RWPE2 (cell line): ENCODE measurements around the gene PFKFB4.

Source experiments
- ATAC-seq: fragments of 200-7000 bp; cut with Tn5 transposase; 3 replicates; pipeline ENCODE4 v1.9.1; 2021; ENCODE audit warnings: low read depth
- DNase-seq: peaks from one replicate; pipeline ENCODE4 v3.0.0-alpha.2; 2020; ENCODE audit warnings: low spot score
- H3K27ac ChIP-seq: fragments of 450-650 bp; 2 replicates; pipeline ENCODE4 v1.5.1; 2017; ENCODE audit warnings: mild to moderate bottlenecking; ENCODE audit not compliant: poor library complexity, severe bottlenecking
- H3K27me3 ChIP-seq: fragments of 250-450 bp; sonication (Bioruptor Pico); 2 replicates; pipeline ENCODE4 v1.5.1; 2021; ENCODE audit warnings: mild to moderate bottlenecking, moderate library complexity; ENCODE audit not compliant: insufficient read depth, poor library complexity, severe bottlenecking
- H3K36me3 ChIP-seq: fragments of 250-450 bp; sonication (Bioruptor Pico); 2 replicates; pipeline ENCODE4 v1.5.1; 2020; ENCODE audit warnings: low read depth, mild to moderate bottlenecking, moderate library complexity
- H3K4me1 ChIP-seq: fragments of 250-450 bp; sonication (Bioruptor Pico); 2 replicates; pipeline ENCODE4 v1.5.1; 2021; ENCODE audit warnings: mild to moderate bottlenecking, moderate library complexity; ENCODE audit not compliant: insufficient read depth, poor library complexity, severe bottlenecking
- H3K4me3 ChIP-seq: fragments of 250-450 bp; sonication (Bioruptor Pico); 2 replicates; pipeline ENCODE4 v1.5.1; 2021; ENCODE audit warnings: mild to moderate bottlenecking, moderate library complexity; ENCODE audit not compliant: severe bottlenecking
- H3K9me3 ChIP-seq: fragments of 250-450 bp; sonication (Bioruptor Pico); 2 replicates; pipeline ENCODE4 v1.5.1; 2021; ENCODE audit warnings: mild to moderate bottlenecking, moderate library complexity; ENCODE audit not compliant: severe bottlenecking
- TF ChIP-seq, protein P1 (sequence below): fragments of 450-650 bp; IDR thresholded peaks from one replicate; pipeline ENCODE4 v1.5.1; 2017; ENCODE audit warnings: mild to moderate bottlenecking, moderate library complexity; ENCODE audit not compliant: poor library complexity, severe bottlenecking

PFKFB4 gene

DNA sequence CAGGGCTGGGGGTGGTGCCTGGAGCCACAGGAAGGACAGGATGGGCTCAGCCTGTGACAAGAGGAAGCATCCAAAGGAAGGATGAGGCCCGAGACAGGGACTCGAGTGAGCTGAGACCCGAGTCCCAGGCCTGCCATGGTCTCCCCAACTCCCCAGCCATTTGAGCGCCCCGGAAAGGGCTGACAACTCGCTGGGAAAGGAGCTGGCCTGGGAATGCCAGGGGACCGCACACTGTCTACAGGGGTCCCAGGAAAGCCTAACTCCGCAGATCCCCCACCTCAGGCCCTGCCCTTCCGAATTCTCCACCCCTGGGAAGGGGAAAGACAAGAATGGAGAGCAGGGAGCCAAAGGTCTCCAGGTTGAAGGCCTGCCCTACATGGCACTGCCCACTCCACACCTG lies 31.6 kb downstream of the PFKFB4 start:
- TF ChIP-seq, protein P1, sequence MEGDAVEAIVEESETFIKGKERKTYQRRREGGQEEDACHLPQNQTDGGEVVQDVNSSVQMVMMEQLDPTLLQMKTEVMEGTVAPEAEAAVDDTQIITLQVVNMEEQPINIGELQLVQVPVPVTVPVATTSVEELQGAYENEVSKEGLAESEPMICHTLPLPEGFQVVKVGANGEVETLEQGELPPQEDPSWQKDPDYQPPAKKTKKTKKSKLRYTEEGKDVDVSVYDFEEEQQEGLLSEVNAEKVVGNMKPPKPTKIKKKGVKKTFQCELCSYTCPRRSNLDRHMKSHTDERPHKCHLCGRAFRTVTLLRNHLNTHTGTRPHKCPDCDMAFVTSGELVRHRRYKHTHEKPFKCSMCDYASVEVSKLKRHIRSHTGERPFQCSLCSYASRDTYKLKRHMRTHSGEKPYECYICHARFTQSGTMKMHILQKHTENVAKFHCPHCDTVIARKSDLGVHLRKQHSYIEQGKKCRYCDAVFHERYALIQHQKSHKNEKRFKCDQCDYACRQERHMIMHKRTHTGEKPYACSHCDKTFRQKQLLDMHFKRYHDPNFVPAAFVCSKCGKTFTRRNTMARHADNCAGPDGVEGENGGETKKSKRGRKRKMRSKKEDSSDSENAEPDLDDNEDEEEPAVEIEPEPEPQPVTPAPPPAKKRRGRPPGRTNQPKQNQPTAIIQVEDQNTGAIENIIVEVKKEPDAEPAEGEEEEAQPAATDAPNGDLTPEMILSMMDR: no peak
- peaks cover 39% of the 10 kb centered on the region for H3K36me3 ChIP-seq
- no peak for ATAC-seq
- H3K27ac ChIP-seq: no peak overlapping the region
- no peak overlapping the region for H3K4me3 ChIP-seq
- no peaks in the 10 kb centered on the region for H3K4me1 ChIP-seq
- H3K9me3 ChIP-seq: no peaks in the 10 kb centered on the region
- no peaks in the 10 kb centered on the region for H3K27me3 ChIP-seq
- no peak for DNase-seq

DNA sequence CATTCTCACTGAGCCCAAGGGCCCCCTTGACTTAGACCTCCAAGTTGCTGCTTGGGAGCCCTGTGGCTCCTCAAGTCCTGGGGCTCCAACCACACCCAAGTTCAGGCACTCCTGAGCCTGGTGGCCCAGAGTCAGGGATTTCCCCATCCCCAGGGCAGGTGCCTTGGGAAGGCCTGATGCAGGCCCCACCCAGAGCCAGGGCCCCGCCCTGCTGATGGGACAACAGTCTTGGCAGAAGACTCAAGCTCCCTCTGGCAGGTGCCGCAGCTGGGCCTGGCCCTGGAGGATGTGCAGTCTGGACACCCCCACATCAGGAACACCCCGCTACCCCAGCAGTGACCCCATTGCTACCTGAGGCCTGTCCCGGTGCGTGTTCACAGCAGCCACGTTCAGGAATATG lies 35.0 kb downstream of the PFKFB4 start:
- H3K4me1 ChIP-seq: no peaks in the 10 kb centered on the region
- peaks cover 11% of the 10 kb centered on the region; the same call in 1 of the 2 replicates for H3K36me3 ChIP-seq
- no peaks in the 10 kb centered on the region for H3K27me3 ChIP-seq
- TF ChIP-seq, protein P1: no peak
- no peaks in the 10 kb centered on the region for H3K9me3 ChIP-seq
- DNase-seq (no peak), ATAC-seq (no peak)
- H3K4me3 ChIP-seq: no peak overlapping the region
- H3K27ac ChIP-seq: no peak overlapping the region

DNA sequence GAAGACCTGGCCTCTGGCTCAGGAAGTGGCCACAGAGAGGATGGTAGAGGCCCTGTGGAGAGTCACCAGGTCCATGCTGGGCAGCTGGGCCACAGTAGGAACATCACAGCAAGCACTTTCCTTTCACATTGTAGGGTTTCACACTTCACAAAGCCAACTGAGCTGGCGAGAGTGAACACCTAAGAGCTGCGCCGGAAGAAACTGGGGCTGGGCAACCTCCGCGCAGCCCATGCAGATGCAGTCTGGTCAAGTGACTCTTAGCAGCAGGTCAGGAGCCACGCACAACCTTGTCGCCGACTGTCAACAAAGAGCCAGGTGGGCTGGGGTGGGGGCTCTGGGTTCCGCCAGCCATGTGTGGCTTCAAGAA lies 37.3 kb downstream of the PFKFB4 start:
- Histone ChIP-seq H3K27me3 (no peaks in the 10 kb centered on the region), H3K27ac (no peak overlapping the region), H3K9me3 (no peaks in the 10 kb centered on the region), H3K4me1 (no peaks in the 10 kb centered on the region), H3K4me3 (no peak overlapping the region), H3K36me3 (peaks cover 8% of the 10 kb centered on the region; the same call in 1 of the 2 replicates)
- ATAC-seq (no peak), DNase-seq (no peak)
- TF ChIP-seq, protein P1: no peak

DNA sequence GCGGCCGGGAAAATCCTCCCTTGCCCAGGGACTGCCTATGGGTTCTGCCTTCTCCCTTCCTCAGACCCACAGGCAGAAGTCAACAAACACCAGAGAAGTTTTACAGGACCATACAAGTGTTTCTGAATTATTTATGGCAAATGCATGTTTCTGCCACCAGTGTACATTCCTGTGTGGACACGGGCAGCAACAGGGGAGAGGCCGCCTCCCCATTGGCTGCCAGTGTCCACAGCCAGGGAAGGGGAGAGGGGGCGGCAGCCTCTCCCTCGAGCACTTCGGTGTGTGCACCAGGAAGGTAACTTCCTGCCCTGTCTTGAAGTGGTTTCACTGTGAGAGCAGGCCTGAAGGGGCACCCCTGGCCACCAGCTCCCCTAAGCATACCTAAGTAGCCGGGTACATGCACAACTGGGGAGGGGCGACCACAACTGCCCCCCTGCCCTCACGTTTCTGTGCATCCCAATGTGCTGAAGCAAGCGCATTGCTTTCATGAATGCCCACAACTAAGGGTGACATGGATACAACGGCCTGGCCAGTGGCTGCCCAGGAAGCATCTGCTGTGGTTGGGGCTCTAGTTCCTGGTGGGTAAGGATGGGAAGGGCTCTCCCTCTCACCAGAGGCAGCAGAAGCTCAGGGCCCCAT lies 37.8 kb downstream of the PFKFB4 start:
- H3K27ac ChIP-seq: no peak overlapping the region
- H3K4me3 ChIP-seq: no peak overlapping the region
- ATAC-seq (no peak), DNase-seq (no peak)
- H3K36me3 ChIP-seq: peaks cover 6% of the 10 kb centered on the region; the same call in 1 of the 2 replicates
- TF ChIP-seq, protein P1: no peak
- H3K4me1 ChIP-seq: no peaks in the 10 kb centered on the region
- H3K9me3 ChIP-seq: no peaks in the 10 kb centered on the region
- no peaks in the 10 kb centered on the region for H3K27me3 ChIP-seq

DNA sequence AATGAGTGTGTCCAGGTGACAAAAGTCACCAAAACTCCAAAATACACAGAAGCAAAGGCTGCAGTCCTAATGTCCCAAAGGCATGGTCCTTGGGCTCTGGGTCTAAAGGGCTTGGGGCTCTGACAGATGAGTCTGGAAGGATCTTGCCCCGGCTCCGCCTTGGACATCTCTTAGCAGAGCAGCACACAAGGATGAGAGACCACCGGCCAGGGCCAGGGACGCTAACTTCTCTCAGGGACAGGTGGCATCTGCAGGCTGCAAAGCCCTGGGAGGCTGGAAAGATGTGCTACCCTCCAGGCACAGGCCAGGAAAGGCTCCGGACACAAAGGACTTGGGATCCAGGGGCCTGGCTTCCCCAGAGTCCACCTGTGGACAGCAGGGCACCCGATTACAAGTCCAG lies 38.5 kb downstream of the PFKFB4 start:
- Histone ChIP-seq H3K36me3 (peaks cover 6% of the 10 kb centered on the region; the same call in 1 of the 2 replicates), H3K4me3 (no peak overlapping the region), H3K4me1 (no peaks in the 10 kb centered on the region), H3K9me3 (no peaks in the 10 kb centered on the region), H3K27me3 (no peaks in the 10 kb centered on the region), H3K27ac (no peak overlapping the region)
- TF ChIP-seq, protein P1: no peak
- DNase-seq (no peak), ATAC-seq (no peak)
